Fibroblast of lung (primary cell): ENCODE data around the gene GABBR2.

Experiments
- CTCF ChIP-seq, 2 donors: IDR thresholded peaks in 1 of 2; conservative IDR thresholded peaks in 1 of 2; 1 replicate in 1 of 2; 2 replicates in 1 of 2; pipeline ENCODE4 v1.5.1; 2011 to 2012; ENCODE audit warnings: low read length in 2 of 2, control low read depth in 1 of 2, inconsistent platforms in 1 of 2, low read depth in 1 of 2, mild to moderate bottlenecking in 1 of 2
- EZH2 ChIP-seq: IDR thresholded peaks from 2 replicates; pipeline ENCODE4 v1.5.1; 2012; ENCODE audit warnings: low read length, control low read depth, mild to moderate bottlenecking; ENCODE audit errors: missing control alignments

GRCh38 chr9:98419260-98419603 lies 289.5 kb downstream of the GABBR2 start:
- no peak for TF ChIP-seq CTCF (conservative IDR thresholded peaks at IDR 0.05 in 1 of 2, IDR thresholded peaks at IDR 0.05 in 1 of 2; ENCODE audit: low read depth in 1 of 2, low read length in 2 of 2)
- TF ChIP-seq EZH2 = no peak
